GM18858 (cell line): ENCODE results near the gene ZYG11A.

Experiments
- ATAC-seq: cut with Tn5 transposase; IDR thresholded peaks from one replicate; pipeline ENCODE4 v1.9.1; 2021; ENCODE audit not compliant: unreplicated experiment

The ZYG11A gene

DNA sequence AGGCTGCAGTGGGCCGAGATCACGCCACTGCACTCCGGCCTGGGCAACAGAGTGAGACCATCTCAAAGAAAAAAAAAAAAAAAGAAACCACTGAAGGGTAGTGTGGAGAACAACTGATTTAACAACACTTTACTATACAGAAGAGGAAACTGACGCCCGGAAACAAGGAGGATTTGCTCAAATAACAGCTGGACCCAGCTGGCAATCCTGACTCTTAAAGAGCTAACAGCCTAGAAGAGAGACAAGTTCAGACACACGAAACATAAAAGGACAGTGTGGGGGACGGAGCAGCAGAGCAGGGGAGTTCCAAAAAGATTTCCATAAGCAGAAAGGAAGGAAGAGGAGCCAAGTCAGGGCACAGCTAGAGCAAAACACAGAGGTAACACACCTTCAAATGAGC is 74.6 kb downstream of the ZYG11A start:
- ATAC-seq = no peak

DNA sequence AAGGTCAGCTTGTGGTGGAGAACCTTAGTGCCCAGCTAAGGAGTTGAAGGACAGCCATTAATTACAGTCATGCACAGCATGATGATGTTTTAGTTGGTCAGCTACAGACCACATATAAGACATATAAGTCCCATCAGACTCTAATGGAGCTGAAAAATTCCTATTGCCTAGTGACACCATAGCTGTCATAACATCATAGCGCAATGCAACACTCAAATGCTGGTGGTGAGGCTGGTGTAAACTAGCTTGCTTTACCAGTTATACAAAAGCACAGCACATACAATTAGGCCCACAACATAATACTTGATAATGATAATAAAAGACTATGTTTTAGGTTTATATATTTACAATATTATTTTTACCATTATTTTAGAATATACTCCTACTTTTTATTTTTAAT is 75.0 kb downstream of the ZYG11A start:
- no peak for ATAC-seq

DNA sequence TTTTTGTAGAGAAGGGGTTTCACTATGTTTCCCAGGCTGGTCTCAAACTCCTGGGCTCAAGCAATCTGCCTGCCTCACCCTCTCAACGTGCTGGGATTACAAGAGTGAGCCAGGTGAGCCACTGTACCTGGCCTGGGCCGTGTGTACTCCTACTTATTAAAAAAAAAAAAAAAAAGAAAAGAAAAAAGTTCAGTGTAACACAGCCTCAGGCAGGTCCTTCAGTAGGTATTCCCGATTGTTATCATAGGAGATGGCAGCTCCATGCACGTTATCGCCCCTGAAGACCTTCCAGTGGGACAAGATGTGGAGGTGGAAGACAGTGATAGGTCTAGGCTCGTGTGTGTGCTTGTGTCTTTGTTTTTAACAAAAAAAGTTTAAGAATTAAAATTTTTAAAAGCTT is 75.6 kb downstream of the ZYG11A start:
- no peak for ATAC-seq

DNA sequence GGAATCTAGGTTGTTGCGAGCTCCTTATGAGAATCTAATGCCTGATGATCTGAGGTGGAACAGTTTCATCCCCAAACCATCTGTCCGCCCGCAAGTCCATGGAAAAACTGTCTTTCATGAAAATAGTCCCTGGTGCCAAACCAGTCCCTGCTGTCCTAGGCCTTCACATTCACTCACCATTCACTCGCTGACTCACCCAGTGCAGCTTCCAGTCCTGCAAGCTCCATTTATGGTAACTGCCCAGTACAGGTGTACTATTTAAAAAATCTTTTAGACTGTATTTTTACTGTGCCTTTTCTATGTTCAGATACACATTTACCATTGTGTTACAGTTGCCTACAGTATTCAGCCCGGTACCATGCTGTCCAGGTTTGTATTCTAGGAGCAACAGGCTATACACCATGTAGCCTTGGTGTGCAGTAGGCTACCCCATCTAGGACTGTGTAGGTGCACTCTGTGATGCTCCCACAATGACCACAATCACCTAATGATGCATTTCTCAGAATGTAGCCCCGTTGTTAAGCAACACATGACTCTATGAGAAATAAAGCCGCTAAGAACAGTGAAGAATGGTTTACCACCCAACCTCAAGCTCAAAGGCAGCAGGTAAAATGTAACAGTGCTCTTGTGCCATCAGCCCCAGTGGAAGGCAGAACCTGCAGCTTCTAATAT is 76.6 kb downstream of the ZYG11A start:
- ATAC-seq = no peak

DNA sequence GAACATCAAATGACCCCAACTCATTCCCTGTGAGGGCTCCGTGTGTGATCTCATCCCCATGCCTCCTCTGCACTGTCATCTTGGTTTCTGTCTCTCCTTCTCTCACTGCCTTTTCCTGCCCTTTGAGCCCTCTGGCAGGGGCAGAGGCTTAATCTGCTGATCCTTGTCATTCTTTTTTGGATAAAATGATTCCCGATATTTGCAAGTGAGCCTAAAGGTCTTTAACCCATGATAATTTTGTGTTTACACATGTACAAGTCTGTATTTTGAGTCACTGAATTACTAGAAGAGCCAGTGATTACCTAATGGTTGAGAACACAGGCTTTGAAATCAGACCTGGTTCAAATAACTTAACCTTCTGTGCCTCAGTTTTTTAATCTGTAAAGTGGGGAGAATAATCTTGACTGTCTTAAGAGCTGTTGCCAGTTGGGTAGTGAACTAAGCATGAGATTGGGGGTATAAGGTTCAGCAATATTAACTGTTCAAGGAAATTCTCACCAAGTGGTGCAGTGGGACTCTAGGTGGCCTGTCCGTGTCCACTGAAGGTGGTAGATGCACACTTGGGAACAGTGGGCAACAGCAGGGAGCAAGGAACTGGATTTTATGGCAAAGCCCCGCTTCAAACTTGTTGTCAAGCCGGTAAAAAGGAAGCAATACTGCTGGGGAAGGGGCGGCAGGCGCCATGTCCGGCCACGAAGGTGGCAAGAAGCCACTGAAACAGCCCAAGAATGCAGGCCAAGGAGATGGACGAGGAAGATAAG is 77.3 kb downstream of the ZYG11A start:
- ATAC-seq = no peak

DNA sequence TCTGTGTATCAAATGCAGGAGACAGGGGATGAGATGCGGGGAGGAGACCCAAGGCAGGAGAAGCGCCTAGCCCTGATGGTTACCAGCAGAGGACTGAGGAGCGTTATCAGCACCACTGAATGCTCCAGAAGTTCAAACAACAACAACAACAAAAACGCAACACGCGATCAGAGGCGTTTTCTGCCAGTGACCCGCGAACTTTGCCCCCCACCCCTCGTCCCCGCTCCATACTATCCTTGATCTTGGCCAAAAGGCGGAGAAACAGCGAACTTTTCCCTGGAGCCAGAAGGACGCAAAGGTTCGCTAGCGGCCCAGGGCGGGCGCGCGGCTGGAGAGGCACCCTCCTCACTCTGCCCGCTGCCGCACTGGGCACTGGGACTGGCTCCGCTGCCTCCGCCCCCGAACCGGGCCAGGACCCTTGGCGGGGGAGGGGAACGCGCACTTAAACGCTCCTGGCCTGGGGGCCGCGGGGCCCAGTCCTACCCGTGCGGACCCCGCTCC is 78.3 kb downstream of the ZYG11A start:
- no peak for ATAC-seq

DNA sequence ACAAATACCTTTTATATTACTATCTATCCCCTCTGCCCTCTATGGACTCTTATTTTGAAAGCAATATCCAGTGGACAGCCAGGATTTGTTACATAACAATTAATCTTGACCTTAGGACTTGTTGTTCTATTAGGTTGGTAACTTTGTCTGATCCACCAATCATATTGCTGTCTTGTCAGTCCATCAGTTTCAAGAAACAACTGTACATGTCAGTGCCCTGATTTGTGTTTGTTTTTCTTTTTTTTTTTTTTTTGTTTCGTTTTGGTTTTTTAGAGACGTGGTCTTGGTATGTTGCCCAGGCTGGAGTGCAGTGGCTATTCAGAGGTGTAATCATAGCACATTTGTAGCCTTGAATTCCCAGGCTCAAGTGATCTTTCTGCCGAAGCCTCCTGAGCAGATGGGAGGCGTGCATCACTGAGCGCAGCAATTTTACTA is 83.0 kb downstream of the ZYG11A start:
- ATAC-seq = no peak

DNA sequence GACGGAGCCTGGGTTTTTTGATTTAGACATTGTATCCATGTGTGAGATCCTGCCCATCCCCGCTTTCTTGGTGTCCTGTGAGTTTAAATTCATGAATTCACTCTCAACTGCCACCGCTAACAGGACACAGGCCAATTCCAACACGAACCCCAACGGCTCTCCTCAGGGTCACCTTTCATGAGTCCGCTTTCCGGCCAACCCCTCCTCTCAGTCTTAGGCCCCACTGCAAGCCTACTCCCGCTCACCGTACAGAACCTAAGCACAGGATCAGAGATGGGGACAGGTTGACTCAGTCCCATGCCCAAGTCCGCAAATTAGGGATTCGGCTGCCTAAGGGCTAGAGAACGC is 84.3 kb downstream of the ZYG11A start:
- ATAC-seq = no peak

DNA sequence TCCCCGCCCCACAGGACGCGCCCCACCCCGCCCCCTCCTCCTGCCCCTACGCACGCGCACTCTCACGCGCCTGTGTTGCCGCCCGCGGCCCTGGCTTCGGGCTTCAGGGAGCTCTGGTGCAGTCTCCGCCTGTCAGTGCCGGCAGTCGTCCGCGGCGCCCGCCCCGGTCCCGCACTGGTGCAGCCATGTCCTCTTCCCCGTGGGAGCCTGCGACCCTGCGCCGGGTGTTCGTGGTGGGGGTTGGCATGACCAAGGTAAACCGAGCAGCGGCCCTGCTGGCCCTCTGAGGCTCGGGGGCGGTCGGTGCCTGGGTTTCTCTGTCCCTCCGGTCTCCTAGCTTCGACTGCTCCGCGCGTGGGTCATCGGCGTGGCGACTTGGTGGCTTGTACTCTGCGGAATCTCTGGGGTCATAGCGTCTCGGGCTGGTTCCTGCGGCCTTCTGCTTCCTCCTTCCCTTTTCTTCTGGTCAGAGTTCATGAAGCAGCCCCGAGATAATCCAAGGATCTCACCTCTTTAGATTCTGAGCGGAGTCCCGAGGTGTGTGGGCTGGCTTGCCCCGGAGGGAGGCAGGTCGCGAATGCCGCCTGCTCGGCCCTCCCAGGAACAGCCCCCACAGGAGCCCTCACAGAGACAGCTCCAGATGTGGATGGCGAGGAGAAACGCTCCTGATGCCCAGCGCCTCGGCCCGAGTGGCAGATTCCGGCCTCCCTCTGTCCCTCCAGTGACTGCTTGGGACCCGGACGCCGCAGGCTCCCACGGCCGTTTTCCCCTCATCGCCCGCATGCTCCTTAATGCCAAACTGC is 84.9 kb downstream of the ZYG11A start, which contains the start of gene SCP2:
SCP2 (plus strand) TSS at position 65 of the 803 bp plus-strand sequence; CDS start at position 186, 121 bp downstream.
- ATAC-seq = no peak

DNA sequence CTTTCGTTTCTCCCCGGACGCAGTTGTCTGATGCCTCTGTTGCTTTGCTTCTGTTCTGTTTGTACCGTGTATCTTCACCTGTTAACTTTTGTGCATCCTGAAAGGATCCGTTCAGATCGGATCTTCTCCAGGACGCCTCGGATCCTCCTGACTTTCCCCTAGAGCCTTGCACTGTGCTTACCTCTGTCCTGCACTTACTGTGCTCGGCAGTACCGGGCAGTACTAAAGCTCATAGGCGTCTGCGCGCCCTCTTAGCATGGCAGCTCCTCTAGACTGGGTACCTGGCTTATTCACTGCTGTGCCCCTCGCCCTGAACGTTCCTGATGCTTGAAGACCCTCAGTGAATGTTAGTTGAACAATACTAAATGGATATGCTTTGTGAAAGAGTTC is 85.5 kb downstream of the ZYG11A start:
- no peak for ATAC-seq

DNA sequence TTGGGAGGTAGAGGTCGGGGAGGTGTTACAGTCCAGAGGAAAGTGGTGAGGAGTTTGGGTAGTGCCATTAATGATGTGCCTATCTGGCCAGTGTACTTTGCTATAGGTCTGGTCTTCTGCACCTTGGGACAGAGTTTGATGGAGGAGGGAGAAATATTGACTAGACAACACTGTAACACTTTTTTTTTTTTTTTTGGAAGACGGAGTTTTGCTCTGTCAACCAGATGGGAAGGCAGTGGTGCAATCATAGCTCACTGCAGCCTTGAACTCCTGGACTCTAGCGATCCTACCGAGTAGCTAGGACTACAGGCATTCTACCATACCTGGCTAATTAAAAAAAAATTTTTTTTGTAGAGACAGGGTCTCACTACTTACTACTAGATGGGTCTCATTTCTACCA is 86.5 kb downstream of the ZYG11A start:
- ATAC-seq = no peak

DNA sequence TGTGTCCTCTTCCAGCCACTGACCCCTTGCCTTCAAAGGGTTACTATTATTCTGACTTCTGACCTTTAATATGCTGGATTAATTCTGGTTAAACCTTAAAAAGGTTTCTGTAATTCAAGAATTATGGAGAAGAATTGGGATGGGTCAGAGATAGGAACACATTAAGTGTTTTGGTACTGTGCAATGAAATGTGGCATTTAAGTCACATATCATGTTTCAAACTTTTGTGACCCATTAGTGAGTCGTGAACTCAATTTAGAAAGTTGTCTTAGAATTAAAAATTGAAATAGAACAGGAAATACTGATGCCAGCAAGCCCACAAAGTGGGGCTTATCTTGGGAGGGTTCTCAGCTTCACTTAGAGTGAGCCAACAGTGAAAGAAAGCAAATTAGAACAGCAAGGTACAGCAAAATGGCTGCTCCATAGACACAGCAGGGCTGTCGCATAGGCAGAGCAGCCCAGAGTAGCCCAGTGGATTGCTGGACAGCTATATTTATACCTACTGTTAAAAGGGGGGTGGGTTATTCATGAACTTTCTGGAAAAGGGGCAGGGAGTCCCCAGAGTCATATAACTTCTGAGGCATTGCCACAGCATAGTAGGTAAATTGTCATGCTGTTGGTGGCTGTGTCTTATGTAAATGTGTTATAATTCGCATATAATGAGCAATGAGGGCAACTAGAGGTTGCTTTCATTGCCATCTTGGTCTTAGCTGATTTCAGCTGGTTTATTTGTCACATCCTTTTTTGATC is 95.0 kb downstream of the ZYG11A start:
- no peak for ATAC-seq

DNA sequence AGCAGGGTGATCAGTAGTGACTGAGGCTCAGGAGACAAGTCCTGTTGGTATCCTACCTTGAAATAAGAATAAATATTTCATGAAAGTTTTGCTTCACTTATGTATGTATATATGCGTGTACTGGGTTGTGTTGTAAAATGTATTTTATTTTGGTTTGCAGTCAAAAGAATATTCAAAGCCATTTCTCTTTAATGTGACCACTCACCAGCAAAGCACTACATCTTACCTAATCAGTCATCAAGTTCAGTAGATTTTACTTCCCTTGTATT is 95.6 kb downstream of the ZYG11A start:
- ATAC-seq = no peak

DNA sequence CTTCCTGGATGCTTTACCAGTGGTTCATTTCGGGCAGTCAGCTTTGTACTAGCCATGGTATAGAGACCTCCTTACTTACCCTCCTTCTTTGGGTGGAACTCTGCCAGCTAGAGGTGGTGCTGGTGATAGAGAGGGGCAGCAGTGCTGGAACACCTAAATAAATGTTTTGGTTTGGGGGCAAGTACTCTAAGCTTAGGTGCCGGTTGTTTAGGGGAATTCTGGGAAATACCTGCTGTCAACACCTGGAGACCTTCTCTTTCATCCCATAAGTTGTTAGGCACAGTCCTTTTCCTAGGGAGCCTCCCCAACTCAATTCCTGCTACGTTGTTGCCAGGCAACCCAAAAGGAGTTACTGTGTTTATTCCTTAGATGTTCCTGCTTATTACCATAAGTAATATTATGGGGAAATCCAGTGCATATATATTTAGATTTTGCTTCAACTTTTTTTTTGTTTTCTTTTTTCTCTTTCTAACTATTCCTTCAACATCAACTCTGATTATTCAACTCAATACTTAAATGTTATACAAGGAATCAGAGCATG is 101.4 kb downstream of the ZYG11A start:
- no peak for ATAC-seq

DNA sequence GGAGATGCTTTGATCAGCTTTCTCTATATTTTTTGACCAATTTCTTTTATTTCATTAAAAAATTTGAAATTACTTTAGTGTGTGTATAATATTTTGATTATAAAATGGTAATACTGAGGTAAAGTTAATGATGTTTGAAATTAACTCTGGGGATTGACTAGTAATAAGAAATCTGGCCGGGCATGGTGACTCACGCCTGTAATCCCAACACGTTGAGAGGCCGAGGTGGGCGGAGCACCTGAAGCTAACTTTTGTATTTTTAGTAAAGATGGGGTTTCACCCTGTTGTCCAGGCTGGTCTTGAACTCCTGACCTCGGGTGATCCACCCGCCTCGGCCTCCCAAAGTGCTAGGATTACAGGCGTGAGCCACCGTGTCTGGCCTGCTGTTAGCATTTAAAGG is 102.0 kb downstream of the ZYG11A start:
- ATAC-seq = no peak
